Iris pigment epithelial cell (primary cell): ENCODE measurements around the gene HES4.
"Not testable (repeated sequence)": the region's sequence is repeated elsewhere in the genome, so short reads cannot be mapped to it uniquely, and the experiment has no call there.

ENCODE experiments used
- DNase-seq: peaks from one replicate; pipeline ENCODE4 v3.0.0-alpha.2; 2011; ENCODE audit warnings: low read depth

HES4 gene

DNA sequence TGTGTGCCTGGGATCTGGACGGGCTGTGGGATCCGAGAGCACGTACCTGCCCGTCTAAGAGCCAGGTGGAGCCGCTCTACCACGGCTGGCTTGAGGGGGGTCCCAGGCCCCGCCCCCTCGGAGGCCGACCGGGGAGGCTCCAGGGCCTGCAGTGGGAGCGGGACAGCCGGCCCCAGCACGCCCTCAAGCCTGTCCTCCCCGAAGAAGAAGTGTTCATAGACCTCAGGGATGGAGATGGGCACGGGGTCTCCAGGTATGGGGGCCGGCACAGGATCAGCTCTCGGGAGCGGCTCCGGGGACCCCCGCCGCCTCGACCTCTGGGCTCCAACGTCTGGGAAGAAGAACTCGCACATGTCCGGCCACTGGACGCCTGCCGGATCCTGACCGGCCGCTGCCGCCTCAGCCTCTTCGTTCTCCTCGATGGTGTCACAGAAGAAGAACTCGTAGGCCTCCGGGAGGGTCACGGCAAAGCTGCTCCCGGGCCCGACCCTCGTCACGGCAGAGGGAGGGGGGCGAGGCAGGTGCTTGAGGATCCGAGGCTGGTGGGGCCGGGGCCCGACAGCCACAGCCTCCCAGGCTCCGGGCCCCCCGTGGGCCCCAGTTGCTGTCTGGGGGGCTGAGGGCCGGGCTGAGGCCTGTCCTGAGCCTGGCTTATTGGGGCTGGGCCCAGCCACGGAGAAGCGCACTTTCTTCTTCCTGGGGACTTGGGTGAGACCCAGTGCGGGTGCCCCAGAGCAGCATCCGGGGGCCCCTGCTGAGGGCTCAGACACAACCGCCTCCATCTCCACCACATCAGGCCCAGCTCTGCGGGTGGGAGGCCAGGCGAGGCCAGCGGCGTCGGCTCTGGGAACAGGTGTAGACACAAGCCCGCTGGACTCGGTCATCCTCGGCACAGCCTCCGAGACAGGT lies 20.8 kb downstream of the HES4 start:
- DNase-seq = no peak

DNA sequence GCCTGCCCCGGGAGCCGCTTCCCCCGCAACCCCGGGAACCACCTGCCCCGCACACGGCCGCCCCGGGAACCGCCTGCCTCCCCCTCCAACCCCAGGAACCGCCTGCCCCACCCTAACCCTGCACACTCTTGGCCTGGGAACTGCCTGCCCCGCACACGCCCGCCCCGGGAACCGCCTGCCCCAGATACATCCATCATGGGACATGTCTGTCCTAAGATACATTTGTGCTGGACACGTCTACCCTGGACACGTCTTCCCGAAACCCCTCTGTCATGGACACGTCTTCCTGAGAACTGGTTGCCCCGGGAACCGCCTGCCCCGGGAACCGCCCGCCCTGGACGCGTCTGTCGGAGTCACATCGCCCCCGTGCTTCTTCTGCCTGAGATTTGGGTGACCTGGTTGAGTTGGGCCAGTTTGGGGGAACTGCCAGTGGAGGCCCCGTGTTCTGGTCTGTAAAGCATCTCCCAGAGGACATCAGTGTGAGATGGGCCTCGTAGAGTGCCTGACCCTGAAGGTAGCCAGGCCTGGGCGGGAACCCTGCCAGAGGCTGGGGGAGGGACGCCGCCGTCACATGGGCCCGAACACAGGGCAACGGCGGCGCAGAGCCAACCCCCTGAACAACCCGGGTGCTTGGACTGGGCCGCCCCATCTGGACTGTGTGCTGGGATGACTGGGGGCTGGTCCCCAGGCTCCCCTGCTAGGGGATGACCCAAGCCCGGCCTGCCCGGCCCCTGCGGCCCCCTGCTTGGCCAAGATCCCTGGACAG lies 21.6 kb downstream of the HES4 start:
- no peak for DNase-seq

DNA sequence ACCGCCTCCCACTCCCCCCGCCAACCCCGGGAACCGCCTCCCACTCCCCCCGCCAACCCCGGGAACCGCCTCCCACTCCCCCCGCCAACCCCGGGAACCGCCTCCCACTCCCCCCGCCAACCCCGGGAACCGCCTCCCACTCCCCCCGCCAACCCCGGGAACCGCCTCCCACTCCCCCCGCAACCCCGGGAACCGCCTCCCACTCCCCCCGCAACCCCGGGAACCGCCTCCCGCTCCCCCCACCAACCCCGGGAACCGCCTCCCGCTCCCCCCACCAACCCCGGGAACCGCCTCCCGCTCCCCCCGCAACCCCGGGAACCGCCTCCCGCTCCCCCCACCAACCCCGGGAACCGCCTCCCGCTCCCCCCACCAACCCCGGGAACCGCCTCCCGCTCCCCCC lies 23.1 kb downstream of the HES4 start:
- DNase-seq = not testable (repeated sequence)

DNA sequence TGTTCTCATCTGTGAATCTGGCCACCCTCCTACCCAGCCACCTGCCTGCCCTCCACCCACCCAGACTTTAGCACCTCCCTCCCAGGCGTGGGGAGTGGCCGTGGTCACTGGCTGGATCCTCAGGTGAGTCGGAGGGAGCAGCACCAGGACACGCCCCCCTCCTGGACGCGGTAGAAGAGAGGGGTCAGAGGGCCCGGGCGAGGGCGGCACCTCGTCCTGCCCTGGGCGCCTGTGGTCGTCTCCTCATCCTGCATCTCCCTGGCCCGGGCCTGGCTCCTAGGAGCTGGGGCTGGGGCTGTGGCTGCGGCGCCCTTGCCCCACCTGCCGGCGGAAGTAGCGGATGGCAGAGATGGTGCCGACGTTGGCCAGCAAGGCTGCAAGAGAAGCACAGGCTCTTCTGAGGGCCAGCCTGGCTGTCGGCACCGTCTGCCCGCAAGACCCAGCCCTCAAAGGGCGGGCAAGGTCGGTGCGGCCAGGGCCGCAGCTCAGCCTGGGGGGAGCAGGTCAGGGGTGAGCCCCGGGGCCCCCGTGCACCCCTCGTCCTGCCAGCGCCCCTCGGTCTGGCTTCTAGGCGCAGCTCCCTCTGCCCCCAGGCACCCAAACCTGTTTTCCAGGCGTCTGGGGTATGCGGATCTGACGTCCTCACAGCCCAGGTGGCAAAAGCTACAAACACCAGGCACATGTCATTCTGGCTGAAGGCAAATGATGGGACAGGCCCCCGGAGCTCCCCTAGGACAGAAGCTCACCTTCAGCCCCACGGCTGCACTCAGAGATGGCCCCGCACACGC lies 23.8 kb downstream of the HES4 start:
- peak; percentile 65 for DNase-seq

DNA sequence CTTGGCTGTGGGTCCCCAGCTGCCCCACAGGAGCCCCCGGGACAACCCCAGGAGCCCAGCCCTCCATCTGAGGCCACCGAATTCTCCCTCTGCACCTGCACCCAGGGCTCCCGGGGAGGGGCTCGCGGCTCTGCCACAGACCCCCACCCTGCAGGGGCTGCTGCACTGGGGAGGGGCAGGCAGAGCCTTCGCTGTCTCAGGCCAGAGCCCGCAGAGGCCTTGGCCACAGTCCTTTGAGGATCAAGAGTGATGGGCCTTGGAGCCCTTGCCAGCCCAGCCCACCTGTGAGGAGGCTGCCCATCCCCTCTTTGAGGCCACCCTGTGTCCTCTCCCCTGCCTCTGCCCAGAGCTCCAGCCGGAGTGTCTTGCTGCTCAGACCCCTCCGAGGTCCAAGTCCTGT lies 24.5 kb downstream of the HES4 start:
- DNase-seq = no peak

DNA sequence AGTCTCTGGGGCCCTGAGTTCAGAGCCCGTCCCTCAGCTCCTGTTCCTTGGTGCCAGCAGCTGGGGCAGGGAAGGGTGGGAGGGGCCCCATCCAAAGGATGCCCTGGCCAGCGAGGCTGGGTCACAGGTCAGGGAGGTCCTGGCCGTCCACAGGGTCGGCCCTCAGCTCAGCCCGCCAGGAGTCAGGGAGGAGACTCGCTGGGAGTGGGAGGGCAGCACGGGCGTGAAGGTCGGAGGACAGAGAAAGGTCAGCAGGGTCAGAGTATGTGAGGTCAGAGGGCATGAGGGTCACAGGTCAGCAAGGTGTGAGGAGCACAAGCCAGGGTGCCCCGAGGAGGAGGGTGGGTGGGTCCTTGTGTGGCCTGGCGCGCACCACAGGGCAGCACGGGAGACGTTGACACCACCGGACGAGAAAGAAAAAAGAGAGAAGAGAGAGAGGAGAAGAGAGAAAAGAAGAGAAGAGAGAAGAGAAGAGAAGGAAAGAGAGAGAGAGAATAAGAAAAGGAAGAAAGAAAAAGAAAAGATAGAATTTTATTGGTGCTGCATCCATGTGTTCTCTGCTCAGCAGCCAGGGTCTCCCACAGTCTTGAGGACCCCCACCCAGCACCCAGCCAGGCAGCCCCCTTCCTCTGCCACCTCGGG lies 25.1 kb downstream of the HES4 start:
- no peak for DNase-seq

DNA sequence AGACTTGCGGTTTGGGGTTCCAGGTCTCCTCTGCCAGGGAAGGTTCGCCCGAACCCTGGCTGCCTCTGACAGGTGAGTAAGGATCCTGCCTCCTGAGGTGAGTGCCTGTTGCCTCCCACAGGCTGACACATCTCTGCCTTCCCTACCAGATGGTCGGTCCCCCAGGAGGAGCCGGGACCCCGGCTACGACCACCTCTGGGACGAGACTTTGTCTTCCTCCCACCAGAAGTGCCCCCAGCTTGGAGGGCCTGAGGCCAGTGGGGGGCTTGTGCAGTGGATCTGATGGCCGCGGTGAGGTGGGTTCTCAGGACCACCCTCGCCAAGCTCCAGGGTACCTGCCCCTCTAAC lies 25.6 kb downstream of the HES4 start:
- DNase-seq = no peak

DNA sequence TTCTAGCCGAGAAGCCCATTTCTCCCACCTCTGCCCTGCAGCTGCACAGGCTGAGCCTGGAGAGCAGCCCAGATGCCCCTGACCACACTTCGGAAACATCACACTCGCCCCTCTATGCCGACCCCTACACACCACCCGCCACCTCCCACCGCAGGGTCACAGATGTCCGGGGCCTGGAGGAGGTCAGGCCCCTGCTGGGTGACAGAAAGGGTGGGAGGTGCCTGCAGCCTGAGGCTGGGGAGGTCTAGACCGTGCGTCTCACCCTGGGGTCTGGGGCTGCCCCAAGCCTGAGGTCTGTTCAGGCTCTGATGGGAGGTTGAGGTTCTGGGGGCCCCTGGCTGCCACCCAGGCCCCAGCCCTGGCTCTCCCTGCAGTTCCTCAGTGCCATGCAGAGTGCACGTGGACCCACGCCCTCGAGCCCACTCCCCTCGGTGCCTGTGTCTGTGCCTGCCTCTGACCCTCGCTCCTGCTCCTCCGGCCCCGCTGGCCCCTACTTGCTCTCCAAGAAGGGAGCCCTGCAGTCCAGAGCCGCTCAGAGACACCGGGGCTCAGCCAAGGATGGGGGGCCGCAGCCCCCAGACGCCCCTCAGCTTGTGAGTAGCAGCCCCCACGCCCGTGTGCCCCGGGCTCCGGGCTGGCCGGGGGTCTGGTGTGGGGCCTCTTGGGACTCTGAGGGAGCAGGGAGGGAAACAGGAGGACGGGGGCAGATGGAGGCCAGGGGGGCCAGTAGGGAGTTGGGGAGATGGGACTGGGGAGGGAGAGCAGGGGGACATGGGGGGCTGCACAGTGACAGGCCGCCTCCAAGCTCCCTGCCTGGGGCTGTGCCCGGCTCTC lies 26.2 kb downstream of the HES4 start:
- no peak for DNase-seq

DNA sequence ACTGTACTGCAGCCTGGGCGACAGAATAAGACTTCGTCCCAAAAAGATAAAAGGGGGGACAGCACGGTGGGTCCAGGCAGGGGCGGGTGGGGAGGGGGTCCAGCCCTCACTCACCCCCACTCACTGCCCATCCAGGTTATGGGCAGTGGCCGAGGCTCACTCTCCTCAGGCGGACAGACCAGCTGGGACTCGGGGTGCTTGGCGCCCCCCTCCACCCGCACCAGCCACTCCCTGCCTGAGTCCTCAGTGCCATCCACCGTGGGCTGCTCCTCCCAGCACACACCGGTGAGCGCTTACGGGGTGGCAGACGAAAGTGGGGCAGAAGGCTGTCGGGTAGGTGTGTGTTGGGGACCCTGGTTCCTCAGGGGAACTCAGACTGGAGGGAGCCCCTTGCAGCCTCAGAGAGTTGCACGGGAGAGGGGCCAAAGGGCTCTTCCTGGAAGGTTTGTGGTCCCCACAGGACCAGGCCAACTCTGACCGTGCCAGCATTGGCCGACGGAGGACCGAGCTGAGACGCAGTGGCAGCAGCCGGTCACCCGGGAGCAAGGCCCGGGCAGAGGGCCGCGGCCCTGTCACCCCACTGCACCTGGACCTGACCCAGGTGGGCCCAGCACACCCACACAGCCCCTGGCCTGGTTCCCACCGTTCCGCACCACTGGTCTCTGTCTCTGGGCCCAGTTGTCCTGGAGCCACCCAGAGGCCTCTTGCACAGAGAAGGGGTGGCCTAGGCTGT lies 27.0 kb downstream of the HES4 start:
- DNase-seq = no peak

DNA sequence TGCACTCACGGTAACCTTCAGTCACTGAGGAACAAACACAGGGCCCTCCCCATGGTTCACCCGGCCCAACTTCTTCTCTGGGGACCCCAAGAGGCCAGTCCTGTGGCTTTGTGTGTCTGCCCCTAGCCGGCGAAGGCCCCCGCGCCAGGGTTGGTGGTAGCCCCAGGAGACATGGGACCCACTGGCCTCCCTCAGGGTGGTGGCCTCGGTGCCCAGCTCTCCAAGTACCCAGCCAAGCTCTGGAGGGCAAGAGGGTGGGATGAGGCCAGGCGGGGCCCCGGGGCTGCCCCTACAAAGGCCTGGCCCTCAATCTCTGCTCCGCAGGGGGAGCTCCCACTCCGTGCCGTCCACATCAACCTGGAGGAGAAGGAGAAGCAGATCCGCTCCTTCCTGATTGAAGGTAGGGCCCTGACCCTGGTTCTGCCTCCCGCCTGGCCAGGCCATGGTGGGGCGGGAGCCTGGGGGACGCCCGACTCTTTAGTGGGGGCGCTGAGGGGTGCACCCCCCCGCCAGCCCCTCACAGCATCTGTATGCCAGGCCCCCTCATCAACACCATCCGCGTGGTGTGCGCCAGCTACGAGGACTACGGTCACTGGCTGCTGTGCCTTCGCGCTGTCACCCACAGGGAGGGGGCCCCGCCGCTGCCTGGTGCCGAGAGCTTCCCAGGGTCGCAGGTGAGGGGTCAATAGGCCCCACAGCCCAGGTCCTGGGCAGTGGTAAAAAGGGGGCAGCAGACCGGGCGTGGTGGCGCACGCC lies 28.0 kb downstream of the HES4 start:
- no peak for DNase-seq

DNA sequence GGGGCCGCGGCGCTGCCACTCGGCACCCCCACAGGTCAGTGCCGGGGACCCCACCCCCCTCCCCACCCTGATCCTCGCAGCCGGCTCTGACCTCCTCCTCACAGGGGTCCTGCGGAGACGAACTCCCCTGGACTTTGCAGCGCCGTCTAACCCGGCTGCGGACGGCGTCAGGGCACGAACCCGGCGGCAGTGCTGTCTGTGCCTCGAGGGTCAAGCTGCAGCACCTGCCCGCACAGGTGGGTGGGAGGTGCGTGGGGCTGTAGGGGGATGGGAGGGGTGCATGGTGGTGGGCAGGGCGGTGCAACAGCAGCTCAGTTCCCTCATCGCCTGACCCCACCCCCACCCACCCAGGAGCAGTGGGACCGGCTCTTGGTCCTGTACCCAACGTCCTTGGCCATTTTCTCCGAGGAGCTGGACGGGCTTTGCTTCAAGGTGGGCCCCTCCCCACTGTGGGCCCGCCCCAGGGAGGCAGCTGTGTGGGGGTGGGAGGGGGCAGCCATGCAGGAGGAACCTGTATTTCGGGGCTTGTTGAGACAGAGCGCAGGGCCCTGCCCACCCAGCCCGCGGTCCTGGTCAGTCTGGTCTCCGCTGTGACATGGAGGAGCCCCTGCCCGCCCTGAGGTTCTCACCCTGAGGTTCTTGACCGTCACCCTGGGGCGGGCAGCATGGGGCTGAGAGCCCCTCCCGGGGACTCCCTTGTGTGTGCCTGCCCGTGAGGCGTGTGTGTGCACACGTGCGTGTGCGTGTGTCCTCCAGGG lies 28.7 kb downstream of the HES4 start:
- DNase-seq = no peak

DNA sequence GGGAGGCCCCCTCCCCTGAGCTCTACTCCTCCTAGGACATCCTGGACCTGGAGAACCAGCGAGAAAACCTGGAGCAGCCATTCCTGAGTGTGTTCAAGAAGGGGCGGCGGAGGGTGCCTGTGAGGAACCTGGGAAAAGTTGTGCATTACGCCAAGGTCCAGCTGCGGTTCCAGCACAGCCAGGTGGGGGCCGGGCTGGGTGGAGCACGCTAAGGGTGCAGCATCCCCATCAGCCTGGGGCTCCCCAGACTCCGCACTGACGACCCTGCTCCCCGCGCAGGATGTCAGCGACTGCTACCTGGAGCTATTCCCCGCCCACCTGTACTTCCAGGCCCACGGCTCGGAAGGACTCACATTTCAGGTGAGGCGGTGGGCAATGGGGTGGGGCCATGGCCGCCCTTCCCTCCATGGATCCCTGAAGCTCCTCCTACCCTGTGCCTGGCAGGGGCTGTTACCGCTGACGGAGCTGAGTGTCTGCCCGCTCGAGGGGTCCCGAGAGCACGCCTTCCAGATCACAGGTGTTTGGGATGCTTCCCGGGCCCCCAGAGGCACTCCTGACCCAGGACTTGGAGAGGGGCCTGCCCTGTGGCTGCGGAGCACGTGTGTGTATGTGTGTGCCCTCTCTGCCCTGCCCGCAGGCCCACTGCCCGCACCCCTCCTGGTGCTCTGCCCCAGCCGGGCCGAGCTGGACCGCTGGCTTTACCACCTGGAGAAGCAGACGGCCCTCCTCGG lies 29.5 kb downstream of the HES4 start:
- DNase-seq = no peak

DNA sequence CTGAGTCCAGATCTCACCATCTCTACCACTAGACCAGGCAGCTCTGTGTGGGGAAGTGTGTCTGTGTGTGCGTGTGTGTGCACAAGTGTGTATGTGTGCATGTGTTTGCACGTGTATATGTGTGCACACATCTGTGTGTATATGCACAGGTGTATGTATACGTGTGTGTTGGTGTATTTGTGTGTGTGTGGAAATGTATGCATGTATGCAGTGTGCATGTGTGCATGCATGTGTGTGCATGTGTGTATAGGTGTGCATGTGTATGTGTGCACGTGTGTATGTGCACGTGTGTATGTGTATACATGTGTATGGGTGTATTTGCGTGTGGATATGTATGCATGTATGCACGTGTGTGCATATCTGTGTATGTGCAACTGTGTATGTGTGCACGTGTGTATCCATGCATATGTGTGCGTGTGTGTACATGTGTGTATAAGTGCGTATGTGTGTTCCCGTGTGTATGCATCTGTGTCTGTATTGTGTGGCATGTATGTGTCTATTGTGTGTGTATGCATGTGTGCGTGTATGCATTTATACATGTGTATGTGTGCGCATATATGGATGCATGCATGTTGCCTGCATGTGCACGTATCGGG lies 30.5 kb downstream of the HES4 start:
- DNase-seq = no peak

DNA sequence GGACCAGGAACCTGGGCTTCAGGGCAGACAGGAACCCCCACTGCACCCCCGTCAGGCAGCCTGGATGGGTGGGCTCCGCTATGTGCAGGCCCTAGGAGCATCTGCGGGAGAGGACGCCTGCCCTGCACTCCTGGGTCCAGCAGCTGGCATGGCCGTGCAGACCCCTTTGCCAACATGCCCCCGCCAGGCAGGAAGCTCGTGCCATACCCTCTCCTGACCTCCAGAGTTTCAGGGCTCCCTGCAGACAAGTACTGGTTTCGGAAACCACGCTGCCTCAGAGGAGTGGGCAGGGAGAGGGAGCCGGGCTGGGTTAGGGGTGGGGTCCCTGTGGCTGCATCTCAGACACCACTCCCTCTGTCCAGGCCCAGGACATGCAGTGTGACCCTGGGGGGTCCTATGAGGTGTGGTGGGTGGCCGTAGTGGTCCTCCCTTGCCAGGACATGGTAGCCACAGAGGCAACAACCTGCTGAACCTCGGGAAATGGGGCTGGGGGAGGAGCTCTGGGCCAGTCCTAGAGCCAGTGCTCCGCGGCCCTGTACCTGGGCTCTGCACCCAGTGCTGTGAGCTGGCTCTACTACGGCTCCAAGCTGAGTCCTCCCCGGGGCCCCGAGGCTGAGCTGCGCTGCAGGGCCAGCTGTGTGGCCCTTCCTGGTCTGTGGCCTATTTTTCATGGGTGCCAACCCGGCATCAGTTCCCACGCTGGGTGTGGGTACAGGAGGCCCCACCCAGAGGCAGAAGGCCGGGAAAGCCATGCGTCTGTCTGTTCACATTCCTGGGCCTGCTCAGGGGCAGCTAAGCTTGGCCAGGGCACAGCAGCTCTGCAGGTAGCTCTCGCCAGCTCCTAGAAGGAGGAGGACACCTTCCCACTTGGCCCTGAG lies 32.2 kb downstream of the HES4 start:
- no peak for DNase-seq

DNA sequence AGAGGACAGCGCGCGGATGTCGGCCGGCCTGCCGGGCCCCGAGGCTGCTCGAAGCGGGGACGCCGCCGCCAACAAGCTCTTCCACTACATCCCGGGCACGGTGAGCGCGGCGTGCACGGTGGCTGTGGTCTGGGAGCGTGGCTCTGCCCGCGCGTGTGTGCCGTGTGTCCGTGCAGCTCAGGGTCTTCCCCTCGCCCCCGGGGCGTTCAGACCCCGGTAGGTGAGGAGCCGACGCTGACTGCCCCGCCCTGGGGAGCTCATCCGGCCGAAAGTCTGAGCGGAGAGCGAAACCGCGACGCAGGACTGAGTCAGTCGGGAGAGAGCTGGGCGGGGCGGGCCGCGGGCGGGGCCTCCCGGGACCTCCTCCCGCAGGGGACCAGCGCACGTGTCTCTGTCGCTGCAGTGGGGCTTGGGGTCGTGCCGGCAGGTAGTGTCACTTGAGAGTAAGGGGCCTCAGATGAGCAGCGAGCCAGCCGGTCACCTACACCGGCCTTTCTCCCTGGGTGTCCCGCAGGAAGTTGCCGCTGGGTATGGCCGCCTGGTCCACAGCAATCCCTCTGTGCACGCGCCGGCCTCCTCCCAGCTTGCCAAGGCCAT lies 33.1 kb downstream of the HES4 start:
- DNase-seq = peak; percentile 77

DNA sequence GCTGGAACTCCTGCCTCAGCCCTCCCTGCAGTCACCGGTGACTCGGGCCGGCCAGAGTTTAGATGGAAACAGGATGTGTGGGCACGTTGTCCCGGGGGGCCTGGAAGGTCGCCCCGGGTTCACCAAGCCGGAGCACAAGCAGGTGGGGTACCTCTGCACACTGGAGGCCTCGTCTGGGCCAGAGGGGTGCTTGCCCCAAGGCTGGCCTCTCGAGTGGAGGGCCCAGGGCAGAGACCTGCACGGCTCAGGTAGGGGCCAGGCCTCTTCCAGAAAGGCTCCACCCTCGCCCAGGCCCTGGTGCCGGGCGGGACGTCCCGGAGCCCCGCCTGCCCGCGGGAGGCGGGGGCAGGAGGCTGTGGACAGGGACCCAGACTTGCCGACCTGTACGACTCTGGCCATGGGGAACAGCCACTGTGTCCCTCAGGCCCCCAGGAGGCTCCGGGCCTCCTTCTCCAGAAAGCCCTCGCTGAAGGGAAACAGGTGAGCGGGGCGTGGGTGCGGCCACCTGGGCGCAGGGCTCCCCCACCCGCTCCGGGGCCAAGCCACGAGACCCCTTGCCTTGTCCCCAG lies 33.7 kb downstream of the HES4 start, which contains the start of gene PLEKHN1:
TSS of gene PLEKHN1 (plus strand) at position 348 of the 569 bp plus-strand sequence. CDS start at position 398, 50 bp downstream.
- peak; percentile 73 for DNase-seq
